HG02678 (cell line): ENCODE data around the gene APC.
"Not testable (repeated sequence)": the region's sequence is repeated elsewhere in the genome, so short reads cannot be mapped to it uniquely, and the experiment has no call there.

Experiments used
- ATAC-seq: cut with Tn5 transposase; IDR thresholded peaks from one replicate; pipeline ENCODE4 v1.9.1; 2021; ENCODE audit warnings: mild to moderate bottlenecking, moderate library complexity; ENCODE audit not compliant: unreplicated experiment

Gene APC

DNA sequence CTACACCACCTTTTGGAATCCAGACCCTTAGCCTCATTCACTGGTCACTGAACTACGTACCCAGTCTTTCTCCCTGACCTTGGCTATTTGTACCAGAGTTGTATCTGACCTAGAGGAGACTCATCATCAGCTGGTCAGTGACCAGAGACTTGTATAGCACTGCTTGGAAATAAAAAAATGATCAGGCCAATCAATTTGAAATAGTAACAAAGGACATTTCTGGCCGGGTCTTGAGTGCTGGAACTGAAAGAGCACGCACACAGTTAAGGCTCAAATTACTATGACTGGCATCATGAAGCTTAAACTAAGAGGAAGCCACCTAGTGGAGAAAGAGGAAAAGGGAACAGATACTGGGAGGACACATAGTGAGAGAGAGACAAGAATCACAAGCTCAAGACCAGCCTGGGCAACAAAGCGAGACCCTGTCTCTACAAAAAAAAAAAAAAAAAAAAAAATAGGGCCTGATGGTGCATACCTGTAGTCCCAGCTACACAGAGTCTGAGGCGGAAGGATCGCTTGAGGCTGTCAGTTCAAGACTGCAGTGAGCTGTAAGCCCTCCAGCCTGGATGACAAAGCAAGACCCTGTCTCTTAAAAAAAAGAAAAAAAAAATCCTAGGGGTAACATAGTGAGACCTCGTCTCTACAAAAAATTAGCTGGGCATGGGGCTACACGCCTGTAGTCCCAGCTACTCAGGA, 110.6 kb downstream of the APC start:
- ATAC-seq, result peak; percentile 98

GRCh38 chr5:112849912-112850311, 112.2 kb downstream of the APC start:
- no peak for ATAC-seq

DNA sequence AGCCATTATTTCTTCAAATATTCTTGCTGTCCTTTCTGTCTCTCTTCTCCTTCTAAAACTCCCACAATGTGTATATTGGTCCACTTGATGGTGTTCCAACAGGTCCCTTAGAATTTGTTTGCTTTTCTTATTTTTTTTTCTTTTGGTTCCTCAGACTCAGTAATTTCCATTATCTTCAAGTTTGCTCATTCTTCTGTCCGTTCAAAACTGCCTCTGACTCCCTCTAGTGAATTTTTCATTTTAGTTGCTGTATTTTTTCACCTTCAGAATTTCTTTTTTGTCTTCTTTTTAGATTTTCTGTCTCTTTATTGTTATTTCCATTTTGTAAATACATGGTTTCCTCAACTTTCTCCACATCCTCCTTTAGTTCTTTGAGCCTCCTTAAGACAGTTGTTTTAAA, 117.0 kb downstream of the APC start:
- no peak for ATAC-seq

DNA sequence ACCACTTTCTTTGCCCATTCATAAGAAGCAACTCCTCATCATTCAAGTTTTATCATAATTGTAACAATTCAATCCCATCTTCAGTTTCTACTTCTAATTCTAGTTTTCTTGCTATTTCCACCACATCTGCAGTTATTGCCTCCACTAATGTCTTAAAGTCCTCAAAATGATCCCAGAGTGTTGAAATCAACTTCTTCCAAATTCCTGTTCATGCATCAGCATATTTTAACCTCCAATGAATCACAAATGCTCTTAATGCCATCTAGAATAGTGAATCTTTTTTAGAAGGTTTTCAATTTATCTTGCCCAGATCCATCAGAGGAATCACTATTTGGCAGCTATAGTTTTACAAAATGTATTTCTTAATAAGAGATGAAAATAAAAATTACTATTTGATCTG, 120.2 kb downstream of the APC start:
- ATAC-seq, result no peak

GRCh38 chr5:112860571-112860928, 122.9 kb downstream of the APC start:
- not testable (repeated sequence) for ATAC-seq

- ATAC-seq, result peak; percentile 98
Observed at GRCh38 chr5:112860929-112861637, 123.4 kb downstream of the APC start, which contains the start of gene SRP19. Gene SRP19, plus strand, starts transcription at chr5:112861287. Its CDS starts 90 bp downstream, at chr5:112861377.

DNA sequence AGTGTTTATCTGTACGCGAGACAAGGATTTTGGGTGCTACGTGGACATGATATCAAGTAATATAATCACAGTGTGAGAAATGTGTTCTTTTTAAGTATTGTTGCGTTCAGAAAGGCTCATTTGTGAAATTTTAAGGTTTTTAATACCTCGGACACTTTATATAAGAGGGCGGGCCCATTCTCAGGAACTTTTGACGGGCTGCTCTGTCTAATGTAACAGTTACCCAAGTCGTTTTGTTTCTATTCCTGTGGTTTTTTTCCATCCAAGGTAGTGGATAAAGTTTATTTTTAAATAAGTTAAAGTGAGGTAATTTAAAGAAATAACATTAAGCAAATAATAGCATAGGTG, 123.9 kb downstream of the APC start:
- no peak for ATAC-seq

DNA sequence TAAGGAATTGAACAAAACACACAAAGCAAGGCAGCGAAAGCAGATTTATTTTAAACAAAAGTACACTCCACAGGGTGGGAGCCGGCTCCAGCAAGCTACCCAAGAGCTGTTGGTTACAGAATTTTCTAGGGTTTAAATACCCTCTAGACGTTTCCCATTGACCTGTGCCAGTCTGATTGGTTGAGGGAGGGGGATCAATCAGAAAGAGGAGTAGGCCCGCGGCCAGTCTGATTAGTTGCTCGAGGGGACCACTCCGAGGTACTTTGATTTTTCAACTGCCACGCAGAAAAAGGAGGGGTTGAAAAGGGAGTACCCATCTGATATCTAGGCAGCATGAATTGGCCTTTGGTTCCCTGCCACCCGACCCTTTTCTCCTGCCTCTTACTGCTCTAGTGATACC, 124.4 kb downstream of the APC start:
- no peak for ATAC-seq

- ATAC-seq, result no peak
Observed at GRCh38 chr5:112863549-112863948, 125.9 kb downstream of the APC start.

DNA sequence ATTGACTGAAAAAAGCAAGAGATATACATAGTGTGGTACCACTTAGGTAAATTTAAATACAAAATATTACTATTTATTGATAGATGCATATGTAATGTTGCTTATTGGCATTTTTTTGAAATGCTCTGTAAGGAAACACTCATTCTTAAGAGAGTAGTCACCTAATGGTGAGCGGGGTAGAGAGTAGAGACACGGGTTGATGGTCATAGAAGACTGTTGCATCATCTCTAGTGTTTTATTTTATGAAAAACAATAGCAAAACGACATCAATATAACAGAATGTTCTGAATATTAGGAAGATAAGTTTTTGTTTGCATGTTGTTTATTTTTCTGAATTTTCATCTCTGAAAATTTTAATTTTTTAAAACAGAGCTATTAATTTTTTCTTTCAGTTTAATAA, 127.4 kb downstream of the APC start:
- no peak for ATAC-seq

DNA sequence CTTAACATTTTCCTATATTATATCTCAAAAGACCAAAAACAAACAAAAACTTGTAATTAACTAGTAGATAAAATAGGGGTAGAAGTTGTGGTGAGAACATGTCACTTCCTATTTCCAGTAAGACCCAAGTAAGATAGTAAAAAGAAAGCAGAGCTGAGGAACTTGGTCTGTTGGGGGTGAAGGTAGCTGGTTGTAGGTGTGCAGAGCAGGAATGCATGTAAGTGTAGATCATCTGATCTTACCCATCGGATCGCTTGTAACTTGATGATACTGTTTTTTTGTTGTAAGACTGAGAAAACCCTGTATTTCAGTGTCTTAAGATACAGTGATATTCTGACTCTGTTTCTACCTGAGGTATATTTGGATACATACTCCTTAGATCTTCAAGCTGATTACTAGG, 129.1 kb downstream of the APC start:
- no peak for ATAC-seq

DNA sequence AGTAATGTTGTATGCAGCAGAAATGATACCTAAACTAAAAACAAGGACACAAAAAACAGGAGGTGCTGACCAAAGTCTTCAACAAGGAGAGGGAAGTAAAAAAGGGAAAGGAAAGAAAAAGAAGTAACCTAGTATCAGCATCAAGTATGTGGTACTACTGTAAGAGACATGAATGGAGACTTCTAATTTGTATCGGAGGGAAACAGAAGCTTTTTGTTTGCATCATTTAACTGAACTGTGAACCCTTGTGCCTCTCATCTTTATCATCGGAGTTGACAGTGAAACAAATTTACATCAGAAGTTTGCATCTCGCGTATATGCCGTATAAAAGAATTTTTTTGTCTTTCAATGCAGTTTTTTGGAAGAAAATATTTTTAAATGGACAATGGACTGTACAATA, 129.7 kb downstream of the APC start:
- no peak for ATAC-seq

DNA sequence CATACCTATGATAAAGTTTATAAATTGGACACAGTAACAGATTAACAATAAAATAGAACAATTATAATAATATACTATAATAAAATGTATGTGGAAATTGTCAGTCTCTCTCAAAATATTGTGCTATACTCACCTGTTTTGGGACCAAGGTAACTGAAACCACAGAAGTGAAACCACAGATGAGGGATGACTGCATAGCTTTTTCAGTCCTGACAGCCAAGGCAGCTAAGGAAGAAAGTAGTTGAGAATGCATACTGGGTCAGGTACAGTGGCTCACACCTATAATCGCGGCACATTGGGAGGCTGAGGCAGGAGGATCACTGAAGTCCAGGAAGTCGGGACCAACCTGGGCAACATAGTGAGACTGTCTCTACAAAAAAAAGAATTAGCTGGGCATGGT, 132.3 kb downstream of the APC start:
- peak; percentile 85 for ATAC-seq

- ATAC-seq, result no peak
Observed at GRCh38 chr5:112870966-112871365, 133.3 kb downstream of the APC start.

- ATAC-seq, result no peak
Observed at GRCh38 chr5:112876362-112876761, 138.7 kb downstream of the APC start.

DNA sequence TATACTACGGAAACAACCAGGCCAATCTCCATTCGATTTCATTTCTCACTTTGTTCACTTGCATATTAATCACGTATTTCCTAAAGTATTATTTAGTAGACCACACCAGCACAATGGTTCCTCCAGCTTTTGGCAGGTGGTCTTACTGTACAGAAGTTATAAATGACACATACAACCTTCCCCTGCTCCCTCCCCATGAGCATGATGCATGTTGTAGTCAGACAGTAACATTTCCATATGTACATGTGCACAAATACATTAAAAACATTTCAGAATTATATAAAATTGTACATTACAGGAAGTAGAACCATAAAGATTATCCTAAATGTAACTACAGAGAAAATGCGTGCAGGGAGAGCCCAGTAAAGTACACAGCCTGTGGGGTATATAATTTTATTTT, 140.4 kb downstream of the APC start:
- no peak for ATAC-seq

GRCh38 chr5:112878760-112879159, 141.1 kb downstream of the APC start:
- ATAC-seq, result no peak

- ATAC-seq, result no peak
Observed at GRCh38 chr5:112880219-112880964, 142.7 kb downstream of the APC start.

DNA sequence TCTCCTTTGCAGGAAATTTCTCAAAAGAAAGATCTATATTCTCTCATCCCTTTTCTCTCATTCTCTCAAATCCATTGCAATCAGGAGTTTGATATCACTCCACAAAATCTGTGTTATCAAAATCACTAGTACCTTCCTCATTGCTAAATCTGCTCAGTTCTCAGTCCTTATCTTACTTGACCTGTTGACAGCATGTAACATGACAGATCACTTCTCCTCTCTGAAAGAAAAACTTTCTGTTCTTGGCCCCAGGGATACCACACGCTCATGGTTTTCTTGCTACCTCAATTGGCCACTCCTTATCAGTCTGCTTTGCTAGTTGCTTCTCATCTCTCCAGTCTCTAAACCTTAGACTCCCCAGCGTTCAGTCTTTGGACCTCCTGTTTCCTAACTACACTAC, 145.5 kb downstream of the APC start:
- ATAC-seq, result no peak

GRCh38 chr5:112885001-112885400, 147.3 kb downstream of the APC start:
- ATAC-seq, result no peak

DNA sequence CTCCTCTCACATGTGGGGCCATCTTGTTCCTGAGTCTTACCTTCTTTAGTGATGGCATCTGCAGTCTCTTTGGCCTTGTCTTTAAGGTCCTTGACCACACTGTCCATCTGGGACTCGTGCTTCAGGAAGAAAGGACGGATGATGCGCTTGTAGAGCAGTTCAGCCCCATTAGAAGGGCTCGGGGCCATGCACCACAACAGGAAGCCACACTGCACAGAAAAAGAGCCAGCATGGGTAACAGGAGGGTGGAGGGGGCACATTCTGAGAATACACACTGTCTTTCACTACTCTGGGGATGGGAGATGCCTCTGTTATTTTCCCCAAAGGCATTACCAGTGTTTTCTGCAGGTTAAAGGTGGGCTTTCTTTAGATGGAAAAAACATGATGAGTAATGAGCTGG, 149.3 kb downstream of the APC start:
- no peak for ATAC-seq

DNA sequence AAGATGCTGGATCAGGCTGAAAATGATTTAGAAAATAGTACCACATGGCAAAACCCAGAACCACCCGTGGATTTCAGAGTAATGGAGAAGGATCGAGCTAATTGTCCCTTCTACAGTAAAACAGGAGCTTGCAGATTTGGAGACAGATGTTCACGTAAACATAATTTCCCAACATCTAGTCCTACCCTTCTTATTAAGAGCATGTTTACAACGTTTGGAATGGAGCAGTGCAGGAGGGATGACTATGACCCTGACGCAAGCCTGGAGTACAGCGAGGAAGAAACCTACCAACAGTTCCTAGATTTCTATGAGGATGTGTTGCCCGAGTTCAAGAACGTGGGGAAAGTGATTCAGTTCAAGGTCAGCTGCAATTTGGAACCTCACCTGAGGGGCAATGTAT, 154.4 kb downstream of the APC start:
- not testable (repeated sequence) for ATAC-seq
